Stomach (tissue), 4 donors: ENCODE data around the gene DNAJB1.

Source experiments
- CTCF ChIP-seq, 7 experiments: fragments of 450-650 bp in 4 of 7; fragments of 200-600 bp in 3 of 7; sonication (generic) in 3 of 7; IDR thresholded peaks; one replicate each; pipeline ENCODE4 v1.5.1; 2016 to 2019; ENCODE audit warnings: antibody characterized with exemption in 7 of 7, control low read depth in 2 of 7, mild to moderate bottlenecking in 1 of 7
- POLR2A ChIP-seq, 4 donors: fragments of 450-650 bp; IDR thresholded peaks; one replicate each; pipeline ENCODE4 v1.6.1; 2016; ENCODE audit warnings: antibody characterized with exemption in 4 of 4, control low read depth in 2 of 4, mild to moderate bottlenecking in 1 of 4, moderate library complexity in 1 of 4

- TF ChIP-seq POLR2A (IDR thresholded peaks at IDR 0.05) (no peak), CTCF (IDR thresholded peaks at IDR 0.05) (no peak)
Observed at GRCh38 chr19:14516746-14517438, 1.3 kb downstream of the DNAJB1 start.
